GM18519 (cell line): ENCODE results near the gene SRSF7.
"Not testable (repeated sequence)": the region's sequence is repeated elsewhere in the genome, so short reads cannot be mapped to it uniquely, and the experiment has no call there.

Source experiments
- ATAC-seq: cut with Tn5 transposase; IDR thresholded peaks from one replicate; pipeline ENCODE4 v1.9.1; 2021; ENCODE audit warnings: mild to moderate bottlenecking, moderate library complexity; ENCODE audit not compliant: unreplicated experiment, low FRiP score

Gene SRSF7

DNA sequence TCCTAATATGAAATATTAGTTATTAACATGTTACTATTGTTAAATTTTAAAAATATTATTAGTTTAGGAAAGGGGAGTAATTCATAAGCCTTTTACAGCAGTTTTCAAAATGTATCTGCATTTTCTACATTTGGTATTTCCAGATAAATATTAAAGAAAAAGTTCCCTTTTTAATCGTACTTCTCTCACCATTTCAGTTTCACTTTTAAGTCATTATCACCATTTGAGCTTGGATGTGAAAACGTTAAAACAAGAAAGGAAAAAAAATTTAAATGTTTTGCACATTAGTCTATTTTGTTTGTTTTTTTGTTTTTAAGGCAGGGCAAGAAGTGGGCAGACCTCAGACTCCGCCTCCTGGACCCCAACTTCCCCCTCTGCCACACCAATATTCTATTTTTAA lies 3.3 kb upstream of the SRSF7 start:
- no peak for ATAC-seq

DNA sequence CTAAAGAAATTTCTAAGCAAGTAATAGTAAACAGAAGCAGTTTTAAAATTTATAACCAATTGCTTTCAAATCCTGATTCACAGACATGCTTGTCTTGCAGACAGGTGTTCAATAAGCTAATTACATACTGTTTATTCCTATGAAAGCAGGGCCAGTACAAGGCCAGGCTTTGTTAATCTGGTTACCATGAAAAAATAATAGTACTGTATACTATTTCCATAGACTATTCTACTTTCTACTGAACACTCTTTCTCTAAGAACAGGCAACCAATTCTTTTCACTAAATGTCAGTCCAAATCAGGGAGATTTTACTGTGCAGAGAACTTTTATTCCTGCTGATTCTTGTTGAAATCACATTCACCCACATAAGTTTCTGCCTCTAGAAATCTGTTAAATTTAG lies 2.9 kb upstream of the SRSF7 start:
- no peak for ATAC-seq

DNA sequence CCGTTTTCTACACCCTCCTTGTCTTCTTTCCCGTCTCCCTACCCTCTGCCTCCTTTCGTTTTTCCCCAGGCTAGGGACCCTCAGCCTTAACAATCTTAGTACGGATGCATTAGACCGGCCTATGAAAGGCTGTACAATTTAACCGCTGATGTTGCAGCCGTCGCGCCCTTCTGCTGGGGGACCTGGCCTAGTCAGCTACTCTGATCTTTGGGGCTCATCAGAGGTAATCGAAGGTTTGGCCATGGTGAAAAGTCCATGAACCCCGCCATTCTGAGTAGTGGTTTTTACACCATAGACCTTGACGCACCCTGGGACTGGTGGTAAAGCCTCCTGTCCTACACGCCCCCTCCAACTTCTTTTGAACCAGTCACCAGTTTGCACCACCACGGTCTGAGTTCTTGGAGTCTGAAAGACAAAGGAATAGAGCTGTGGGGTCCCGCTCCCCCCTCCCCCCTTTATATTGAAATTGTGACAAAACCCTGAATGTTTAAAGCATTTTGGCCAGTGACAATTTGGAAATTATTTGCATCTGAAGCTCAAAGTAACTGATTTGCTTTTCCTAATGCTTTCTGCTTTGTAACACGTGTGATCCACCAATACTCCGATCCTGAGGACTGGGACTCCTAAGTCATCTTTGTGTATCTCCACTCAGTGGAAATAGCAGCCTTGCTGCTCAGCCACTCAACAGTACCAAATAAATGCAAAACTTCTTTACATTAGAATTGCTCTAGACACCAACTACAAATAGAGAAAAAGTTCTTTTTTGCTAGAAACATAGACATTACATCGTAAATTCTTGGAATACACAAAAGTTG lies 642 bp upstream of the SRSF7 start:
- peak; percentile 2 for ATAC-seq

DNA sequence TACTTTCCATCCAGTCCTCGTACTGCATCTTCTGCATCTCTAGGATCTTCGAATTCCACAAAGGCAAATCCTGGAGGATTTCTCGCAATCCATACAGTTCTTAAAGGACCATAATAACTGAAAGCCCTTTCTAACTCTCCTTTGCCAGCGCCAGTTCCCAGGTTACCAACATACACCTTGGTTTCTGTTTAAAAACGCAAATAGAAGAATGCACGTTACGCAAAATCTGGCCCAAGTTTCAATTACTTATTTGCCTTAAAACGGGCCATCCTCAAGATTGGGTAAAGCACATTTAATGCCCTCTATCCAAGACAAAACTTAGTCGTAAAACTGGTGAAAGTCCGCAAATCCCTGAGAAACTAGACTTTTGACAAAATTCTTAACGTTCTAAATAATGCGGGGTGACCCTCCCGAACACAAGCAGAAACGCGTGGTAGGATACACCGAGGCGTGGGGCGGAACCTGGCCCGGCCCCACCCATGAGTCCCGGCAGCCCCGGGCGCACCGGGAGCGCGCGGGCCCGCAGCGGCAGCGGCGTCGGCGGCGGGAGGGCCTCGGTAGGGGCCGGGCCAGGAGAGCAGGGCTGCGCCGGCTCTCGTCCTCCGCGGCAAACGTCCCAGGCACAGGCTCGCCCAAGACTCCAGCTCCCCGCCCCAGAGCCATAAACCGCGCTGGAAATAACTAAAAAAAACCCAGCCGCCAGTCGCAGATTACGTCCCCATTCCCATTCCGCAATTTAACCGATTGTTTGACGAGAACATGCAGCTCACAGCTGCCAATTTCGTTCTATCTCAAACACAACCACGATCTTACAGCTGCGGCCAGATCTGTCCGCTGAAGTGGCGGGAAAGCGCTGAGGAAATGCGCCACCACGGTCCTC lies 910 bp downstream of the SRSF7 start:
- ATAC-seq, result no peak

DNA sequence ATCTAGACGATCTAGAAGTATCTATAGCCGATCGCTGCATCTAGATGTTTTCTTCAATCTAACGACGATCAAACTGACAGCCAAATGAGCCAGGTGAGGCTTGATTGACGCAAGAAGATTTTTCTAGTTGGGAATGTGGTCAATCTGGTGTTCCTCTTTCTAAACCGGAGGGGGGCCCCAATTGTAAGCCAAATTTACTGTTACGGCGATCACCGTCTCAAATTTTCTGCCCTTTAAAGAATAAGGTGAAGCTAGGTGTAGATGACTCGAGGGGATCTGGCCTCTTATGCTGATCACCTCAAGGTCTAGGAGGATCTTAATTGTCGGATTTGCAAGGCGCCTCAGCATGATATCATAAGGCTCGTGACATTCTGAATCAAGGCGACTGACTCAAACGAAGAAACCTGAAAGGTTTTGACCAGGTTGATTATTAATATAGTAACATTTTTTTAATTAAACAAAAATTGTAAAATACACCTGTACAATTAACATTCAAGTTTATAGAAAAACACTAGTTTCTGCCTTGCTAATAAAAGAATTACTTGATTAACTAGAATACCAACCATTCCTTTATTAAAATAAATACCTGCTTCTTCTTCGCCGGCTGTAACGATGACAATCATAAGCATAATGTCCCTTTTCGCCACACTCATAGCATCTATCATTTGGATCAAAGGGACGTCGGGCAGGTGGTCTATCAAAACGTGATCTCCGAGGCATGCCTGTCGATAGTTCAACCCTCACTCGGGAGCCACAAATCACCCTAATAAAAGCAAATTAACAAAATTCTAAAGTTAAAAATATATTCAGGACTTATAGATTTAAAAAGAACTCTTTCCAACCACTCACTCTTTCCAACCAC lies 2.0 kb downstream of the SRSF7 start:
- no peak for ATAC-seq

DNA sequence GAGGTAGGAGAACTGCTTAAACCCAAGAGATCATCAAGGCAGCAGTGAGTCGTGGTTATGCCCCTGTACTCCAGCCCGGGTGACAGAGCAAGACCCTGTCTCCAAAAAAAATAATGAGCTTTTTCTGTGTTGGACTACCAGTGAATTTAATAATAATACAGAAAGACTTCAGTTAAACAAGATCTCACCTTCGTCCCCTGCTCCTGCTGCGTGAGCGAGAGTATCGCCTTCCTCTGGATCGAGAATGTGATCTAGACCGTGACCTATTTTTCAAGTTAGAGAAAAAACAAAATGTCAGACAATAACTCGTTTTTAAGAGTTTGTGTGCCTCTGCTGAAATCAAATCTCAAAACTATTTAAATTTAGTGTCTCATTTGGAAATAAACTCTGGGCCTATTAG lies 2.8 kb downstream of the SRSF7 start:
- no peak for ATAC-seq

DNA sequence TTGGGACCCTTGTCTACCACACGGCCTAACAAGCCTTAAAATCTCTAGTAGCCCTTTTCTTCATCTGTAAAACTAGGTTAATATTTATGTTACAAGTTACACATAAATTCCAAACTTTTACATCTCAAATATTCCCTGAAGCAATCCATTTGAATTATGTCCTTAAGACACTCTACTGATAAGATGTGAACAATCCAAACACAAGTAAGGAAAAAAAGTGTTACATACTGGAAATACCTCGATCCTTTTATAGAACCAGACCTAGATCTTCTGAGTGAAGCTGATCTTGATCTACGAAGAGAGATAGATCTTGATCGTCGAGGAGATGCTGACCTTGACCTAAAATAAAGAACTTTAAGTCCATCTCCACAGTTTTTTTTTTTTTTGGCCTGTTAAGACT lies 3.3 kb downstream of the SRSF7 start:
- ATAC-seq, result no peak

DNA sequence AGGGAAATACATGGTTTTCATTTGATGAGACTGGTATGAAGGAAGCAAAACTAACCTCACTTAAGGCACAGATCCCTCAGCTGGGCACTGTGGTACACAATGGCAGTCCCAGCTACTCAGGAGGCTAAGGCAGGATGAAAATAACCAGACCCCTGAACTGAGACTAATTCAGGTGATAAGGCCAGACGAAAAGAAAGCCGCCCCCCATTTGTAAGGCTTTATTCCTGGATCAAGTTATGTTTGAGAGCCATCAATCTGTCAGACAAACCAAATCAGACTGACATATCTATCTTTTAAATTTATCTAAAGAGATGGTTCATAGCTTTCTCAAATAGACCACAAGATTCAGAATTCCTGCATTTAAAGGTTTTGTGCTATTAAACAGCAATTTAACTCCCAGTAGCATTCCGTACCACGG lies 4.1 kb downstream of the SRSF7 start:
- no peak for ATAC-seq

DNA sequence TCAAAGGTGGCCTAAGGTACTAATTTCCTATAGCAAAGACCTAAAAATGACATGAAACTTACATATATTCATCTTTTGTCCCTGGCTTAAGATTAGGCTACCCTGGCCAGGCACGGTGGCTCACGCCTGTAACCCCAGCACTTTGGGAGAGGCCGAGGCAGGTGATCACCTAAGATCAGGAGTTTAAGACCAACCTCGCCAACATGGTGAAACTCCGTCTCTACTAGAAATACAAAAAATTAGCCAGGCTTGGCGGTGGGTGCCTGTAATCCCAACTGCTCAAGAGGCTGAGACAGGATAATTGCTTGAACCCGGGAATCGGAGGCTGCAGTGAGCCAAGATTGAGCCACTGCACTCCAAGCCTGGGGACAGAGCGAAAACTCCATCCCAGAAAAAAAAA lies 5.9 kb downstream of the SRSF7 start:
- no peak for ATAC-seq

DNA sequence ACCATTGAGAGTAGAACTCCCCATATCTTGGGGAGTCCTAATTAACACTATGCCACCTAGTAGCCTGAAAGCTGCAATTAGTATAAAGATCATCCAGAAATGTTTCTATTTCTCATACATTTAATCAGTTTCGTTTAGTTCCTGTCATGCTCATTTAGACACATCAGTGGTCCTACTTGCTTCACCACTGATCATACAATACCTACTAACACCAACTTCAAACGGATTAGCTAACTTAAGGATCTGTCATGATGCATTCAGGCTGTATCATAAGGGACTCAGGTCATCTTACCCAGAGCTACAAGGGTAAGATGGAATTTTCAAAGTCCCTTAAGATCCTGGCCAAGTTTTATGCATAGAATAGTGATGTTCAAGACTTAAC lies 6.8 kb downstream of the SRSF7 start:
- ATAC-seq, result no peak

DNA sequence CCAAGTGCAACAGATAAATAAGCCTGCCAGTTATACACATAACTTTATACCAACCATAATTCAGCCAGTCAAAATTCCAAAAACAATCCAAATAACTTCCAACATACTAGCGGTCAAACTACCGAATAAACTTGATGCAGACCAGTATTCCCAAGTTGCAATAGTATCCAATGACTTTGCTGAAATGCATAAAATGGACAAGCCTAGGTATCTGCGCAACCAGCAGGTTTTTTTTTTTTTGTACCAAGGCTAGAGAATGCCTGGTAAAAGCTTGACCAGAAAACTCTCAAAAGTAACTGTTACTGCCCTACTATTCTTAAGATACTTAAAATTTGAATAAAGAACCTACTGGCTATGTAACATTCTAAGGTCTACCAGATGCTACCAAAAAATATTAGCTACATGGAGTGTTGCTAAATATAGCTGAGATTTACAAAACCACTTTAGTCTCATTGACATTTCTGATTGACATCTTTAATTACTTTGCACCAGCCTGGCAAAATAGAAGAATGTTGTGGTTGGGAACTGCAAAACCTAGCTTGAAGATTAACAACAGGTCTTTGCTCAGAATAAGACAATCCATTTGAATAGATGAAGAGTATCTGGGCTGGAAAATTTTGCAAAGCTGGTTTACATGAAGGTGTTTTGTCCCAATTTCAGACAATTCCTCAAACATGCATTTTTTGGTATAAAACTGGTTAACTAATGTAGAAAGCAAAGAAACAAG lies 7.3 kb downstream of the SRSF7 start:
- no peak for ATAC-seq

DNA sequence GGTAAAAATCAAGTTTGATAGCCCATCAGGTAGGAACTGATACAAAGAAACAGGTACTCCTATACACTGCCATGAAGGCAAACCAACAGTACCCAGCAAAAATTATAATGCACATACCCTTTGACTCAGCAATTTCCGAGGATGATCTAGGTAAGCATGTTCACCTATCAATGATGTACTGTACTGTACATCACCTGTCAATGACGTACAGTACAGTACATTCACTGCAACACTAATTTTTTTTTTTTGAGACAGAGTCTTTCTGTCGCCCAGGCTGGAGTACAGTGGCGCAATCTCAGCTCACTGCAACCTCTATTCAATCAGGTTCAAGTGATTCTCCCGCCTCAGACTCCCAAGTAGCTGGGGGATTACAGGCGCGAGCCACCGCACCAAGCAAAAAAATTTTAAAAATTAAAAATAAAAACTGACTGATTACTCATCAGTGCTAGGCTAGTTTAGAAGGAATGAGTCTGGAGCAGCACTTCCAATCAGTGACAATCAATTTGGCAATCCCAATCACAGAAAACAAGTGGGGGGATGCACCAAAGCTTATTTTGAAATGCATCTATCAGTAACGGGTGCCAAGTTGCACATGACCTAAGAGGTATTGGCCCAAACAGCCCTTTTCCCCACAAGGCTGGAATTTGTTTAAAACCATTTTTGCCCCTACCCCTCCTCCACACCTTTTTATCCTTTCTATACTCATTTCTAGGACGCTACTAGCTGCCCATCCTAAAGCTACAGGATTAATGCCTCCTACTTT lies 8.2 kb downstream of the SRSF7 start:
- ATAC-seq, result no peak

DNA sequence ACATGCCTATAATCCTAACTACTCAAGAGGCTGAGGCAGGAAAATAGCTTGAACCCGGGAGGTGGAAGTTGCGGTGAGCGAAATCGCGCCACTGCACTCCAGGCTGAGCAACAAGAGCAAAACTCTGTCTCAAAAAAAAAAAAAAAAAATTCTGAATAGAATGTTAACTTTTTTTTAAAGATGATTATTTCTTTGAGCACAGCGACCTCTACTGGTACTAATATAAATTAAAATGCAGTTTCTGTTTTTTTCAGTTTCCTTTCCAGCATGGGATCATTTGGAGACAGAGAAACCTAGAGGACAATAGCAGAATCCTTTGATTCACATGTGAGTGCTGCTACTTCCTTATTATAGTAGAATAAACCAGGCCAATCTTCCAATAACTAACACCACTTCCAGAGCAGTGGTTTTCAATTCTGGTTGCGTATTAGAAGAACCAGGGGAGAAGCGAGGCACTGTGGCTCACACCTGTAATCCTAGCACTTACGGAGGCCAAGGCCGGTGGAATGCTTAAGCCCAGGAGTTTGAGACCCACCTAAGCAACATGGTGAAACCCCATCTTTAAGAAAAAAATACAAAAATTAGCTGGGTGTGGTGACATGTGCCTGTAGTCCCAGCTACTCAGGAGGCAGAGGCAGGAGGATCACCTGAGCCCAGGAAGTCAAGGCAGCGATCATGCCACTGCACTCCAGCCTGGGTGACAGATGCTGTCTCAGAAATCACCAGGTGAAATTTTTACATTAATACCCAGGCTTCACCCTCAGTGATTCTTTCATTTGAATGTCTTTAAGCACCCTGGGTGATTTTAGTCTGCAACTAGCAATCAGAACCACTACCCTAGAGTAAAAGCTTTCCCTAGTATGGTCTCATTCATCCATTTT lies 10.1 kb downstream of the SRSF7 start:
- ATAC-seq, result no peak

DNA sequence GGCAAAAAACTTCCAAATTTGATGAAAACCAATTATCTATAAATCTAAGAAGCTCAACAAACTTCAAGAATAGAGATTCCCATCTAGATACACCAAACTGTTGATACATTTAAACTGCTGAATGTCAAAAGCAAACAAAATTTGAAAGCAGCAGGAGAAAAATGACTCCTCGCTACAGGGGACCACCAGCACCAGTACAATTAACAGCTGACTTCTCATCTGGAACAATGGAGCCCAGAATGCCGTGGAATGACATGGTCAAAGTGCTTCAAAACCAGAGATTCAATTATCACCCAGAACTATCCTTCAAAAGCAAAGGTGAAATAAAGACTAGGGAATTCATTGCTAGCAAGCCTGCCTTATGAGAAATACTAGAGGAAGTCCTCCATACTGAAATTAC lies 11.6 kb downstream of the SRSF7 start:
- no peak for ATAC-seq

DNA sequence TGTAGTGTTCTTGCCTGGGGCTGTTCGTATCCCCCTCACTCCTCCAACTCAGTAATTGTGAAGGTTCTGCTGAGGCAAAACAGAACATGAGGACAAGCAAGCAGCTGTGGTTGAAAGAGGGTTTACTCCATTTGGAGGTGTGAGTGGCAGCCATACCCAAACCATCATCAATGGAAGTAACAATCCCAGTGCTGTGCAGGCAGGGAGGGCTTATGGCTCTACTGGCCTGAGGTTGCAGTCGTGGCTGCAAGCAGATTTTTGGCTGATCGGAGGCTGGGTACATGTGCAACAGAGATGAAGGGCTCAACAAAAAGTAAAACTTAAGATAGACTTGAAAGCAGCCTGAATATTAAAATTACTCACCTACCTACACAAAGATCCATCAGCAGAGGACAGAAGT lies 13.2 kb downstream of the SRSF7 start:
- no peak for ATAC-seq

DNA sequence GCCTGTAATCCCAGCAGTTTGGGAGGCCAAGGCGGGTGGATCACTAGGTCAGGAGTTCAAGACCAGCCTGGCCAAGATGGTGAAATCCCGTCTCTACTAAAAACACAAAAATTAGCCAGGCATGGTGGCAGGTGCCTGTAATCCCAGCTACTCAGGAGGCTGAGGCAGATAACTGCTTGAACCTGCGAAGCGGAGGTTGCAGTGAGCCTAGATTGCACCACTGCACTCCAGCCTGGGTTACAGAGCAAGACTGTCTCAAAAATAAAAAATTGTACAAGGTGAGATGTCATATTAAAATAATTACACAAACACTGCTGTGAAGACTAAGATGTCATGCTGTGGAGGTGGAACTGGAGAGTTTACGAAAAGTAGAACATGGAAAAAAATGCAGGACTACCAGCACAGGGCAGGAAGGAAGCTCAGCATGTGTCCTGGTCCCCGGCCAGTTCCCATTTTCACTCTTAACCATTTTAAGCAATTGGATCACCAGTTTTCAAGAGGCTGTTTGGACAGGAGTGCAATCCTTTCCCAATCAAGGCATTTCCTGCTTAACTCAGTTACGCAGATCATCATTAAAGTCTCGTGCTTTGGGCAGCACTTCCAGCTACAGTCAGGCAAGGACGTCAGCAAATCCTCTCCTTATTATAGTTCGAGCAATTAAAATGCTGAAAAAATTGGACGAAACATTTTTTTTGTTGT lies 14.0 kb downstream of the SRSF7 start:
- ATAC-seq, result not testable (repeated sequence)

DNA sequence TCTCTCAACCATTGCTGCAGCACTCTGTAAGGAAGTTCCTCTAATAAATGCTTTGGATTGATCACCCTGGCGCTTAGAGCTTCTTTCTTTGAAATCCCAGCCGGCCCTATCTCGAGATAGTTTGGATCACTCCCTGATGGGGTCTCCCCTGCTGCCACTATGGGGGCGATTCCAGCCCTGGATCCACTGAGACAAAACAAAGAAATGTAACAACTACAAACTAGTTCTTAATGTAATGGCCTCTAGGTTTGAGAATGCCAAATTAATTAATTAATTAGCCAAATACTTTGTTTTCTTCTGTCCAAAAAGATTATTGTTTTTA lies 15.2 kb downstream of the SRSF7 start:
- no peak for ATAC-seq
